Left lung (tissue), 10 donors: Measurements from ENCODE around the gene DCC. TPM values are rescaled to one million over a fixed set of nuclear protein-coding genes. Genes with fewer than 3 reads are reported as not detected.

Experiments used
- ATAC-seq: fragments of 200-7000 bp; cut with Tn5 transposase; one replicate; pipeline ENCODE4 v1.9.1; 2020; ENCODE audit warnings: moderate library complexity
- DNase-seq, 4 donors: peaks; one replicate each; pipeline ENCODE4 v3.0.0-alpha.2; 2013 to 2020
- H3K27ac ChIP-seq, 2 donors: fragments of 200-600 bp; sonication (generic) in 1 of 2; one replicate each; pipeline versions ENCODE4 v1.5.0 to v1.8.0; 2020 to 2021
- H3K27me3 ChIP-seq, 2 donors: fragments of 200-600 bp; sonication (generic) in 1 of 2; one replicate each; pipeline versions ENCODE4 v1.5.0 to v1.8.0; 2020 to 2021
- H3K36me3 ChIP-seq, 2 donors: fragments of 200-600 bp; sonication (generic) in 1 of 2; one replicate each; pipeline versions ENCODE4 v1.5.0 to v1.8.0; 2020 to 2021
- H3K4me1 ChIP-seq, 2 donors: fragments of 200-600 bp; one replicate each; pipeline ENCODE4 v1.8.0; 2021
- H3K4me3 ChIP-seq, 2 donors: fragments of 200-600 bp; sonication (generic) in 1 of 2; one replicate each; pipeline versions ENCODE4 v1.5.0 to v1.8.0; 2020 to 2021; ENCODE audit warnings: mild to moderate bottlenecking in 1 of 2
- H3K9me3 ChIP-seq, 2 donors: fragments of 200-600 bp; sonication (generic) in 1 of 2; one replicate each; pipeline versions ENCODE4 v1.5.0 to v1.8.0; 2020 to 2021
- intact Hi-C, 2 donors: fragments of 100-400 bp; cut with DNase I; formaldehyde crosslinking; loops; one replicate each; pipeline versions ENCODE4 v1.11.2 to v1.14.2; 2022
- polyA plus RNA-seq, 6 donors: library from polyadenylated mRNA; unstranded; fragments of 120-200 nt; gene quantifications; one replicate each; pipeline ENCODE4 v1.2.1, GENCODE V29; 2013; ENCODE audit not compliant: insufficient read length in 6 of 6
- total RNA-seq, 2 donors: library from RNA; stranded (reverse); fragmentation: NEBNext Ultra II Directional; extraction: Animal tissue kit (Norgen Biotek cat#: 25700); gene quantifications; one replicate each; pipeline ENCODE4 v1.2.1, GENCODE V29; 2021
- TF ChIP-seq, protein P1 (sequence below), 2 donors: fragments of 200-600 bp; sonication (generic) in 1 of 2; IDR thresholded peaks; one replicate each; pipeline versions ENCODE4 v1.5.0 to v1.8.0; 2021; ENCODE audit warnings: antibody characterized with exemption in 2 of 2
- donor health status: DM: no; HTN: yes; CAD: no.
- donor health status: DM: no; HTN: no; CAD: no.

The DCC gene
- total and polyA plus RNA-seq, 8 donors = 0.61 to 3.5 (median 2.1) TPM

DNA sequence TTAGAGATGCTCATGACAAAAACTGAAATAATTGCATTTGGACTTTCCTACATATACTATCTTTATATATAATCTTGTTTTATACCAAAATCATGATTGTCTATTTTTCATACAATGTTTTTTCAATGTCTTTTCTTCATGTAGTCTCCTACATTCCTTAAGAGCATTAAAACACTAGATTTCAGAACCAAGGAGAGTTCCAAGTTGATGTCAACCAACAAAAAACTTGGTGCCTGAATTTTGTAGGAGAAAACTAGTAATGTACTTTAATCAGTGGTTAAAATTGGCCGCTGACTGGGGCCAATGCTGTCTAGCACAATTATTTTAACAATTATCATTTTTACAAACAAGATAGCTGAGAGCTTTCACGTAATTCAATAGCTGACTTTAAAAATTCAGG, 678.8 kb downstream of the DCC start:
- no peaks in the 10 kb centered on the region for H3K27me3 ChIP-seq
- no peaks in the 10 kb centered on the region for H3K9me3 ChIP-seq
- no peaks in the 10 kb centered on the region for H3K4me1 ChIP-seq
- no peaks in the 10 kb centered on the region for H3K36me3 ChIP-seq
- DNase-seq (peak in 1 of 4 donors; percentile 3), ATAC-seq (no peak)
- intact Hi-C loops = no loop called here
- TF ChIP-seq, protein P1, sequence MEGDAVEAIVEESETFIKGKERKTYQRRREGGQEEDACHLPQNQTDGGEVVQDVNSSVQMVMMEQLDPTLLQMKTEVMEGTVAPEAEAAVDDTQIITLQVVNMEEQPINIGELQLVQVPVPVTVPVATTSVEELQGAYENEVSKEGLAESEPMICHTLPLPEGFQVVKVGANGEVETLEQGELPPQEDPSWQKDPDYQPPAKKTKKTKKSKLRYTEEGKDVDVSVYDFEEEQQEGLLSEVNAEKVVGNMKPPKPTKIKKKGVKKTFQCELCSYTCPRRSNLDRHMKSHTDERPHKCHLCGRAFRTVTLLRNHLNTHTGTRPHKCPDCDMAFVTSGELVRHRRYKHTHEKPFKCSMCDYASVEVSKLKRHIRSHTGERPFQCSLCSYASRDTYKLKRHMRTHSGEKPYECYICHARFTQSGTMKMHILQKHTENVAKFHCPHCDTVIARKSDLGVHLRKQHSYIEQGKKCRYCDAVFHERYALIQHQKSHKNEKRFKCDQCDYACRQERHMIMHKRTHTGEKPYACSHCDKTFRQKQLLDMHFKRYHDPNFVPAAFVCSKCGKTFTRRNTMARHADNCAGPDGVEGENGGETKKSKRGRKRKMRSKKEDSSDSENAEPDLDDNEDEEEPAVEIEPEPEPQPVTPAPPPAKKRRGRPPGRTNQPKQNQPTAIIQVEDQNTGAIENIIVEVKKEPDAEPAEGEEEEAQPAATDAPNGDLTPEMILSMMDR (IDR thresholded peaks at IDR 0.05) = no peak
- no peak overlapping the region for H3K4me3 ChIP-seq
- no peak overlapping the region for H3K27ac ChIP-seq

DNA sequence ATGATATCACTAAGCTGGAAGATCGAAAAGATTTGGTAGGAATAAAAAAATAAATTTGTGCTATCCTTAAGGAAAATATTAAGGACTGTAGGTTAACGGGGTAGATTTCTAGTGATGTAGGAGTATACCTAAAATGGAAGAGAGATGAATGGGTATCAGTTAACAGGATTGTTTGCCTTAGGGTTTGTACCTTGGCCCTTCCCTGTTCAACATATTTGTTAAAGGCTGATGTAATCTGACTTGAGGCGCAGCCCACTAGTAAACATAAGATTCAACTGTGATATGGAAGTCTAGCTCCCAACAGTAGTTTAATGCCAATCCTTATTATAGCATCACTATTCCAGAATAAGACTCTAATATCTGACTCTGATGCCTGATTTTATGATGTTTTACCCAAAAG, 685.2 kb downstream of the DCC start:
- Histone ChIP-seq H3K4me3 (no peak overlapping the region), H3K36me3 (no peaks in the 10 kb centered on the region), H3K9me3 (no peaks in the 10 kb centered on the region), H3K27me3 (no peaks in the 10 kb centered on the region), H3K4me1 (no peaks in the 10 kb centered on the region), H3K27ac (no peak overlapping the region)
- intact Hi-C loops = no loop called here
- TF ChIP-seq, protein P1 (IDR thresholded peaks at IDR 0.05) = no peak
- ATAC-seq (no peak), DNase-seq (no peak)

DNA sequence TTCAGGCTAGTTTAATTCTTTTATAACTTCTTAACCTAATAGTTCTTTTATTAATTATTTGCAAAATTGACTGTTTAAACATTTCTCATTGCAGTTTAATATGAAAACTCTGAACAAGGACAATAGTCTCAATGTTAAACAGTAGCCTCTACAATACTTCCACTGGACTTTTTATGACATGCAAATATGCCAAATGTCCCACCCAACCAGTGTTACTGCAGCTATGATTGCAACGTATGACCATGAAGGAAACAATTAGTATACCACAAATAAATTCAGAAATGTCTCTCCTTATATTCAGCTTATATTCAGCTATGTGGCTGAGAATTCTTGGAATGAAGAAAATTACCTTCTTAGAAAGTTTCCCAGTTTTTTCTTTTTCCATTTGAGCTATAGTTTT, 688.6 kb downstream of the DCC start:
- no peaks in the 10 kb centered on the region for H3K4me1 ChIP-seq
- no peaks in the 10 kb centered on the region for H3K36me3 ChIP-seq
- intact Hi-C loops = no loop called here
- DNase-seq (no peak), ATAC-seq (no peak)
- H3K9me3 ChIP-seq = no peaks in the 10 kb centered on the region
- TF ChIP-seq, protein P1 (IDR thresholded peaks at IDR 0.05) = no peak
- H3K27me3 ChIP-seq = no peaks in the 10 kb centered on the region
- no peak overlapping the region for H3K27ac ChIP-seq
- H3K4me3 ChIP-seq = no peak overlapping the region

DNA sequence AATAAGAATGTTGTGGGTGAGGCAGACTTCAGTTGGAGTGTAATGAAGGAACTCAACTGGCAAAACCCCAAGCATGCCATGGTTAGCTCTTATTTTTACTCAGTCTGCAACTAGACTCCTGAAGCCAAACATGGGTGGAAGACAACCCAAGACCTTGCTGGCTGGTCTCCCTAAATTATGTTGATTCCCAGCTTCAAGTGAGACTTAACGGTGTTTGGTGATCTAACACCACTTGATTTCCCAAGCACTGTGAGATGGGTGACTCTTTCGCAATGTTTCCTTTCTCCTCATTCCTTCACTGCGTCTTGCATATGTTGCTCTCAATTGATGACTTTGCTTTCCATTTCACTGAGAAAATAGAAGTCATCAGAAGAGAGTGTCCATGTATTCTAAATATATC, 693.1 kb downstream of the DCC start:
- intact Hi-C loops = no loop called here
- no peak for DNase-seq
- peak; percentile 58 for ATAC-seq

DNA sequence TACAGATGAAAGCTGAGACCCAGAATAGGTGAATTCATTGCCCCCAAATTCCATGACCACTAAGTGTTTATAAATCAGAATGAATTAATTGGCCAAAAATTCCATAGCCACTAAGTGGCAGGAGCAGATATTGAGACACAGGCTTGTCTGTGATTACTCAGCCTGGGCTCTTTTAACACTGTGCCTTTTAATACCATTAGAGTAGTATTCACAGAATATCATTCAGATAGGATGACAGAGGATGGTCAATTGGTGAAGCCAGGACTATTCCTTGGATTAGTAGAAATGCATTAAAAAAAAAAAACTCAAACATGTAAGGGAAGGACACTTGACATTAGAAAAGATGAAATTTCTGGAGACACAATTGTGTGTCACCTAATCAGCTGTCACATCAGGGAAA, 698.6 kb downstream of the DCC start:
- intact Hi-C loops = no loop called here
- Histone ChIP-seq H3K4me1 (no peaks in the 10 kb centered on the region), H3K27me3 (no peaks in the 10 kb centered on the region), H3K4me3 (no peak overlapping the region), H3K9me3 (no peaks in the 10 kb centered on the region), H3K27ac (no peak overlapping the region), H3K36me3 (no peaks in the 10 kb centered on the region)
- TF ChIP-seq, protein P1 (IDR thresholded peaks at IDR 0.05) = no peak
- ATAC-seq = no peak
- no peak for DNase-seq

More for the DNA sequence above, 693.1 kb downstream of the DCC start:
- Histone ChIP-seq H3K36me3 (no peaks in the 10 kb centered on the region), H3K9me3 (no peaks in the 10 kb centered on the region), H3K4me1 (no peaks in the 10 kb centered on the region), H3K27me3 (no peaks in the 10 kb centered on the region), H3K4me3 (no peak overlapping the region), H3K27ac (no peak overlapping the region)
- TF ChIP-seq, protein P1 (IDR thresholded peaks at IDR 0.05) = no peak
